Measurements from ENCODE around the gene RPLP2.

DNA sequence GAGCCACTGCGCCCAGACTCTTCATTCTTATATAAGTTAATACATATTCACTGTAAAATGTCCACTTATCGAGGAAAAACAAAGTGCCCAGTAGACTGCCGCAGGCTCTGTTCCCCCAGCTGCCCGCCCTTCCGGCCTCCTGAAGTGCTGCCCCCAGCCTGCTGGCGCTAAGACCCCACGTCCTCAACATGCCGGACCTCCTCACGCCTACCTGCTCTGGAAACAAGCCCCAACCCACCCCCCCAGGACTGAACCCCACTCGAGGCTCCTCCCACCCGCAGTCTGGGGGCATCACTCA, 33.6 kb upstream of the RPLP2 start:
- TF ChIP-seq POLR2A (IDR thresholded peaks at IDR 0.05) = no peak
- TF ChIP-seq, protein P1, sequence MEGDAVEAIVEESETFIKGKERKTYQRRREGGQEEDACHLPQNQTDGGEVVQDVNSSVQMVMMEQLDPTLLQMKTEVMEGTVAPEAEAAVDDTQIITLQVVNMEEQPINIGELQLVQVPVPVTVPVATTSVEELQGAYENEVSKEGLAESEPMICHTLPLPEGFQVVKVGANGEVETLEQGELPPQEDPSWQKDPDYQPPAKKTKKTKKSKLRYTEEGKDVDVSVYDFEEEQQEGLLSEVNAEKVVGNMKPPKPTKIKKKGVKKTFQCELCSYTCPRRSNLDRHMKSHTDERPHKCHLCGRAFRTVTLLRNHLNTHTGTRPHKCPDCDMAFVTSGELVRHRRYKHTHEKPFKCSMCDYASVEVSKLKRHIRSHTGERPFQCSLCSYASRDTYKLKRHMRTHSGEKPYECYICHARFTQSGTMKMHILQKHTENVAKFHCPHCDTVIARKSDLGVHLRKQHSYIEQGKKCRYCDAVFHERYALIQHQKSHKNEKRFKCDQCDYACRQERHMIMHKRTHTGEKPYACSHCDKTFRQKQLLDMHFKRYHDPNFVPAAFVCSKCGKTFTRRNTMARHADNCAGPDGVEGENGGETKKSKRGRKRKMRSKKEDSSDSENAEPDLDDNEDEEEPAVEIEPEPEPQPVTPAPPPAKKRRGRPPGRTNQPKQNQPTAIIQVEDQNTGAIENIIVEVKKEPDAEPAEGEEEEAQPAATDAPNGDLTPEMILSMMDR (IDR thresholded peaks at IDR 0.05) = no peak
